ENCODE data around the gene DHRS3.

DHRS3 gene

DNA sequence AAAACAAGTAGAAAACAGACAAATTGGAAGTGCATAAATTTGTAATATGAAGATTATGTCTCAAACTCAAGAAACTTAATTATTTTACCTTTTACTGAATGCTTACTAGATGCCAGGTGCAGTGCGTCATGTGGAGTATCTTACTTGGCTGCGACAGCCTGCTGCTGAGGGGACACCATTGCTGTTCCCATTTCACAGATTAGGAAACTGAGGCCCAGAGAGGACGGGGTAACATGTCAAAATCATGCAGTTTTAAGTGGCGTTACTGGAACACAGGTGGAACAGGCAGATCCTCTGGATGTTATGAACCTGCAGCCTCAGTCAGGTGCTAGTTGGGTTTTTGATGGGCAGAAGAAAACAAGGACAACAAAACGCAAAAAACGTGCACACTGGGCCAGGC, 7.3 kb upstream of the DHRS3 start:
- TF ChIP-seq, protein P1, sequence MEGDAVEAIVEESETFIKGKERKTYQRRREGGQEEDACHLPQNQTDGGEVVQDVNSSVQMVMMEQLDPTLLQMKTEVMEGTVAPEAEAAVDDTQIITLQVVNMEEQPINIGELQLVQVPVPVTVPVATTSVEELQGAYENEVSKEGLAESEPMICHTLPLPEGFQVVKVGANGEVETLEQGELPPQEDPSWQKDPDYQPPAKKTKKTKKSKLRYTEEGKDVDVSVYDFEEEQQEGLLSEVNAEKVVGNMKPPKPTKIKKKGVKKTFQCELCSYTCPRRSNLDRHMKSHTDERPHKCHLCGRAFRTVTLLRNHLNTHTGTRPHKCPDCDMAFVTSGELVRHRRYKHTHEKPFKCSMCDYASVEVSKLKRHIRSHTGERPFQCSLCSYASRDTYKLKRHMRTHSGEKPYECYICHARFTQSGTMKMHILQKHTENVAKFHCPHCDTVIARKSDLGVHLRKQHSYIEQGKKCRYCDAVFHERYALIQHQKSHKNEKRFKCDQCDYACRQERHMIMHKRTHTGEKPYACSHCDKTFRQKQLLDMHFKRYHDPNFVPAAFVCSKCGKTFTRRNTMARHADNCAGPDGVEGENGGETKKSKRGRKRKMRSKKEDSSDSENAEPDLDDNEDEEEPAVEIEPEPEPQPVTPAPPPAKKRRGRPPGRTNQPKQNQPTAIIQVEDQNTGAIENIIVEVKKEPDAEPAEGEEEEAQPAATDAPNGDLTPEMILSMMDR (conservative IDR thresholded peaks at IDR 0.05; ENCODE audit: control insufficient read depth, insufficient read depth, low read depth, low read length) = no peak
- DNase-seq (ENCODE audit: low read depth) = no peak
- no peak overlapping the region for H3K4me3 ChIP-seq (ENCODE audit: control insufficient read depth, low read depth, low read length)

DNA sequence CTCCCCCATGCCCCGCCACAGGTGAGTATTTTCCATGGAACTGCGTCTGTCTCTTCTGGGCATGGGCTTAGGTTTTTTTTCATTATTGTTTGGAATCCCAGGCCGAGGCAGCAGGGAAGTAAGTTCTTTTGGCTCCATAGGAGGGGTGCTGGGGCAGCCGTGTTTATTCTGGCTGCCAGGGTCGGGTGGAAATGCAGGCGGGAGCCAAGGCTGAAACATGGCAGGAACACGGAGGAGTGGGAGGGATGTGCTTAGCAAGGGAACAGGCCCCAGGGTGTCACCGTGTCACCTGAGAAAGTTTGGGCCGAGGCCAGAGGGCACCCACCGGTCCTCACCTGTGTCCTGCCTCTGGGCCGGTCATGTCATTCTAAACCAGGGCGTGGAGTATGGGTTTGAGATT, 4.5 kb upstream of the DHRS3 start:
- no peak for DNase-seq (ENCODE audit: low read depth)
- TF ChIP-seq, protein P1 (conservative IDR thresholded peaks at IDR 0.05; ENCODE audit: control insufficient read depth, insufficient read depth, low read depth, low read length) = no peak
- no peak overlapping the region for H3K4me3 ChIP-seq (ENCODE audit: control insufficient read depth, low read depth, low read length)

DNA sequence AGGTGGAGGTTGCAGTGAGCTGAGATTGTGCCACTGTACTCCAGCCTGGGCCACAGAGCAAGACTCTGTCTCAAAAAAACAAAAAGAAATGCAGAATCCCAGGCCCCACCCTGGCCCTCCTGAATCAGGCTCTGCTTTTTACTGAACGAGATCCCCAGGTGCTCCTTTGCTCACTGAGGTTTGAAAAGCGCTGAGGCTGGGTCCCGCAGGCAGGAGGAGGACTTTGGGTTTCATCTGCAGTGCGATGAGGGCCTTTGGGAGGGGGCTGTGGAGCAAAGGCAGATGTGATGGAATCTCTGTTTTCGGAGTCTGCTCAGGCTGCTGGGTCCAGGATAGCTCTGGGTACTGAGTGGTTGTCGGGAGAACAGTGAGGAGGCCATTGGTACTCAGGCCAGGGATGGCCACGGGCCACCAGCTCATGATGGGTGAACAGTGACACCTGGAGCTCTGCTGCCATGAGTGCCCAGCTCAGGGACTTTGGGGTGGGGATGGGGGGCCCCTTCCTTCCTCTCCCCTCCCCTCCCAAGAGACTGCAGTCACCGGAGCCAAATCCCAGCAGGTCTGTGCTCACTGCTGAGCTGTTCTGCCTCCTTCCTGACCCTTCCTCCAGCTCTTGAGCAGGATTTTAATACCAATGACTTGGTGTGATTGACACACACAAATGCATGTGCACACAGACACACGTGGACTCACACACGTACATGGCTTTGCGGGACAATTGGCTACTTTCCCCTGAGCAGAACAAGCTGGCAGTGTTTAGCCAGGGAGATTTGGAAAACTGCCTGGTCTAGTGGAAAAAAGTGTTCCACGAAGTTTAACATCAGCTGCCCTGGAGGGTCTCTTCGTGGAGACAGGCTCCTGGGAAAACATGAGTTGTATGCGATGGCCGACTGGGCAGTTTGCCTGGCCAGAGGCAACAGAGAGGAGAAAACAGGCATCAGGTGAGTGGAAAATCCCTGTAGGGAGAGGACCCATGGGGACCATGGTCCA, 3.6 kb upstream of the DHRS3 start:
- H3K4me3 ChIP-seq (ENCODE audit: control insufficient read depth, low read depth, low read length) = no peak overlapping the region
- no peak for DNase-seq (ENCODE audit: low read depth)
- TF ChIP-seq, protein P1 (conservative IDR thresholded peaks at IDR 0.05; ENCODE audit: control insufficient read depth, insufficient read depth, low read depth, low read length) = no peak

DNA sequence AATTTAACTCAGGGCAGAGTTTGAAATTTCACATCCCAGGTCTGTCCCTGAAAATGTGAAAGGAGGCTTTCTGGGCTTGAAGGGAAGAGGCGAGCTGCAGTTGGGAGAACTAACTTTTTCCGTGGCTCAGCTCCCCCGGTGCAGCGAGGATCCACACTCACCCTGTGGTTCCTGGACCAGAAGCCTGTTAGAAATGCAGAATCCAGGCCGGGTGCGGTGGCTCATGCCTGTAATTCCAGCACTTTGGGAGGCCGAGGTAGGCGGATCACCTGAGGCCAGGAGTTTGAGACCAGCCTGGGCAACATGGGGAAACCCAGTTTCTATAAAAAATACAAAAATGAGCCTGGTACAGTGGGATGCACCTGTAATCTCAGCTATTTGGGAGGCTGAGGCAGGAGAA, 2.9 kb upstream of the DHRS3 start:
- no peak overlapping the region for H3K4me3 ChIP-seq (ENCODE audit: control insufficient read depth, low read depth, low read length)
- TF ChIP-seq, protein P1 (conservative IDR thresholded peaks at IDR 0.05; ENCODE audit: control insufficient read depth, insufficient read depth, low read depth, low read length) = no peak
- DNase-seq (ENCODE audit: low read depth) = no peak

DNA sequence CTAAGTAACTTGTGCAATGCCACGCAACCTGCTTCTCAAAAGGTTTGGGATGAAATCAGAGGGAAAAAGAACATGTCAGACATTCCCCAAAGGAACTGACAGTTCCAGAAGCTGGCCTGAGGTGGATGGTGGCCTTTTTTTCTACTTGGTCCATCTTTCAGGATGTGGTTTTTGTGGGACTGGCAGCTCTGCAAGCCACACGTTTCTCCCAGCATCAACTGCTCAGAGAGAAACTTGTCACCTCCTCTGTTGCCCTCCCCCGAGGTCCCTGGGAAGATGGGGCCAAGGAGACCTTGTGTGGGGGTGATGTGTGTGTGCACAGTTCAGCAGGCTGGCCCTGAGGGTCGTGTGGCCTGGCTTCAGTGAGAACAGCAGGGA, 2.5 kb upstream of the DHRS3 start:
- TF ChIP-seq, protein P1 (conservative IDR thresholded peaks at IDR 0.05; ENCODE audit: control insufficient read depth, insufficient read depth, low read depth, low read length) = no peak
- no peak for DNase-seq (ENCODE audit: low read depth)
- H3K4me3 ChIP-seq (ENCODE audit: control insufficient read depth, low read depth, low read length) = no peak overlapping the region

DNA sequence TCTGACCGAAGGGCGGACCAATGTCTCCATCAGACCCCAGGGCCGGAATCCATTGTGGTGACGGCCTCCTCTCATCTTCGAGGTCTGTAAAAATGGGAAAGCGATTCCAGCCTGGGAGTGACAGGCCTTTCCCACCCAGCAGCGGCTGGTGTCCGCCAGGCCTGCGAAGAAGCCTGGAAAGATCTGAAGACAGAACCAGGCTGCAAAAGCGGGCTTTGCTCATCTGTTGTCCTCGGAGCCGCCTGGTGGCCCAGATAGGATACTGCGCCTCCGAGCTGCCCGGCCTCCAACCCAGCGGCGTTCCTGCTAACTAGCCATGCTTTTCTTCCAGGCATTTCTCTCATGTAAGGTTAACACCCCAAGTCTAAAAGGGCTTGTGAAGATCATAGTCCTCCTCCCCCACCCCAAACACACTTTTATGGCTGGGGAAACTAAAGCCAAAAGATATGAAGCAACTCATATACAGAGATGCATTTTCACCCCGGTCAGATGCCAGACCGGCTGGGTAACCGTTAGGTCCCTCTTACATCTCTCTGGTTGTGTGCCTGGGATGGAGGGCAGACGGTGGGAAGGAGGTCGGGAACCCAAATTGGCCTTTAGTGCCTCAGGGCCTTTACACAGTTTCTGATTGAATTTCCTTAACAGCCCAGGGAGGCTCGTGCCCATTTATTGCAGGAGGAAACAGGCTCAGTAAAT, 1.9 kb upstream of the DHRS3 start:
- no peak overlapping the region for H3K4me3 ChIP-seq (ENCODE audit: control insufficient read depth, low read depth, low read length)
- peak; percentile 88 for DNase-seq (ENCODE audit: low read depth)
- TF ChIP-seq, protein P1 (conservative IDR thresholded peaks at IDR 0.05; ENCODE audit: control insufficient read depth, insufficient read depth, low read depth, low read length) = peak; percentile 90

Data from fibroblast of mammary gland (primary cell).